Panc1 (cell line): ENCODE data around the gene SZT2.

Experiments used
- CTCF ChIP-seq: fragments of 450-650 bp; IDR thresholded peaks from 2 replicates; pipeline ENCODE4 v1.5.1; 2017; ENCODE audit warnings: mild to moderate bottlenecking
- SIN3A ChIP-seq: IDR thresholded peaks from 2 replicates; pipeline ENCODE4 v1.6.1; 2012; ENCODE audit warnings: low read depth, mild to moderate bottlenecking, low read length, moderate library complexity, borderline replicate concordance; ENCODE audit not compliant: insufficient read depth

- TF ChIP-seq CTCF = no peak
- no peak for TF ChIP-seq SIN3A
Observed at GRCh38 chr1:43421396-43421795, 31.7 kb downstream of the SZT2 start.
